Measurements from ENCODE around the gene CHCHD3.

Gene CHCHD3

DNA sequence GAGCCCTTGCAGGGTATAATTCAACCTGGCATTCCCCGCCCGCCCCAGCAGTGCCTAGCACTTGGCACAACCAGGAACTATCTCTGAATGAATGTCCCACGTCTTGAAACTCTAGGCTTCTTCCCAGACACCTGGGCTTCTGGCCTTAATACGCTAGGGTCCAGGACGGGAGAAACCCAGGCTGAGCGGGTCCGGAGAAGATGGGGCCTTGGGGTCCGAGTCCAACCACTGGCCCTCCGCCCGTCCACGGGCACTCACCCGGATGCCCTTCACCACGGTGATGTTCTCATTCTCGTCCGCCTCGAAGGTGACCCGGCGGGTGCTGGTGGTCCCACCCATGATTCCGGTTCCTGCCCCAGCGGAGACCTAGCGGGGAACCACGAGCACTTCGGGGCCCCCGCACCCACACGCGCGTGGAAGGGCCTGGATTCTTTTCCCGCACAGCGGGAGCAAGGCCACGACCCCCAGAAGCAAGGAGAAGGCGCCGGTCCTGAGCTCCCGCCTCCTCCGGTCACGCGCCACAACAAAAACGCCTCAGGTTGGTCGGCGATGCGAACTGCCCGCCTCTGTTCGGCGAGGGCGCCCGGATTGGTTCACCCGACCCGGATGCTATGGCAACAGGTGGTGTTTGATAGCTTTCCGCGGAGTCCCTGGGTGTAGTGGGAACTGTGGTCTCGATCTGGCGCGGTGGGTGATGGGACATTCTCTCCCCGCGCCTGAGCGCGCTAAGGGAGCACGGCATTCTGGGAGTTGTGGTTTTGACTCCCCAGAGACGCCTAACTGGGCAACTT lies at the start of gene CHCHD3:
Gene CHCHD3, minus strand, starts transcription at position 492 of the 791 bp plus-strand sequence. Its CDS starts 153 bp downstream, at position 339.
- H3K27ac ChIP-seq = peak within 1 kb of the TSS; percentile 88
- TF ChIP-seq CTCF (IDR thresholded peaks at IDR 0.05; ENCODE audit: low read depth, low read length) = no peak
- DNase-seq = peak; percentile 99
- no peaks in the 10 kb centered on the region for H3K27me3 ChIP-seq (ENCODE audit: insufficient read depth, low read depth, severe bottlenecking)
- H3K4me3 ChIP-seq (ENCODE audit: low read depth, low read length) = peak within 1 kb of the TSS; percentile 61
- H3K9me3 ChIP-seq (ENCODE audit: severe bottlenecking) = no peaks in the 10 kb centered on the region
- H3K36me3 ChIP-seq = peaks cover 27% of the 10 kb centered on the region

- Histone ChIP-seq H3K27ac (no peak overlapping the region), H3K36me3 (no peaks in the 10 kb centered on the region), H3K9me3 (ENCODE audit: severe bottlenecking) (no peaks in the 10 kb centered on the region), H3K4me3 (ENCODE audit: low read depth, low read length) (no peak overlapping the region), H3K27me3 (ENCODE audit: insufficient read depth, low read depth, severe bottlenecking) (no peaks in the 10 kb centered on the region)
- no peak for DNase-seq
- TF ChIP-seq CTCF (IDR thresholded peaks at IDR 0.05; ENCODE audit: low read depth, low read length) = no peak
Observed at GRCh38 chr7:133130166-133130565, 48.3 kb upstream of the CHCHD3 start.

GRCh38 chr7:133126422-133126821 lies 44.5 kb upstream of the CHCHD3 start:
- H3K36me3 ChIP-seq = no peaks in the 10 kb centered on the region
- H3K27me3 ChIP-seq (ENCODE audit: insufficient read depth, low read depth, severe bottlenecking) = no peaks in the 10 kb centered on the region

DNA sequence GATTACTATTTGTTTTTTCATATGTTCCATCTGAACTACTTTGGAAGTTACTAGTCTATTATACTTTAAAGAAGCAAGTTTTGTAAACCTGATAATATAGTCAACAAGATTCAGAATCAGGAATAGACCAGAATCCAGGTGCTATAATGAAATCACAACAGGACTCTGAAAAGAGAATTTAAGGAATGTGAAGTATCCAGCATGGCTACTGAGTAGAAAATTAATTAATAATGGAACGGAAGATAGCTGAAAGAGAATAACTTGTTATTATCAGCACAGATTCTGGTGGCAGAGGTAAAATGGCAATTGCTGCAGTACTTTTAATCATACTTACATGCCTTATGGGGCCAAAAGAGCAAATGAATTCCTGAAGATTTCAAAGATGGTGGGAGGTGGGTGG lies 43.1 kb upstream of the CHCHD3 start:
- H3K27me3 ChIP-seq (ENCODE audit: insufficient read depth, low read depth, severe bottlenecking) = no peaks in the 10 kb centered on the region
- no peaks in the 10 kb centered on the region for H3K36me3 ChIP-seq
- TF ChIP-seq CTCF (IDR thresholded peaks at IDR 0.05; ENCODE audit: low read depth, low read length) = no peak
- no peaks in the 10 kb centered on the region for H3K9me3 ChIP-seq (ENCODE audit: severe bottlenecking)
- DNase-seq = no peak
- H3K4me3 ChIP-seq (ENCODE audit: low read depth, low read length) = no peak overlapping the region
- no peak overlapping the region for H3K27ac ChIP-seq

More at GRCh38 chr7:133126422-133126821, 44.5 kb upstream of the CHCHD3 start:
- no peak overlapping the region for H3K27ac ChIP-seq
- H3K4me3 ChIP-seq (ENCODE audit: low read depth, low read length) = no peak overlapping the region
- DNase-seq = no peak
- TF ChIP-seq CTCF (IDR thresholded peaks at IDR 0.05; ENCODE audit: low read depth, low read length) = no peak
- no peaks in the 10 kb centered on the region for H3K9me3 ChIP-seq (ENCODE audit: severe bottlenecking)

GRCh38 chr7:133121175-133121844 lies 39.4 kb upstream of the CHCHD3 start:
- Histone ChIP-seq H3K36me3 (no peaks in the 10 kb centered on the region), H3K27me3 (ENCODE audit: insufficient read depth, low read depth, severe bottlenecking) (no peaks in the 10 kb centered on the region), H3K9me3 (ENCODE audit: severe bottlenecking) (no peaks in the 10 kb centered on the region), H3K27ac (no peak overlapping the region), H3K4me3 (ENCODE audit: low read depth, low read length) (no peak overlapping the region)
- DNase-seq = no peak
- TF ChIP-seq CTCF (IDR thresholded peaks at IDR 0.05; ENCODE audit: low read depth, low read length) = no peak
